PFSK-1 (cell line): Measurements from ENCODE around the gene PBX3.

Experiments used
- FOXP2 ChIP-seq: optimal IDR thresholded peaks from 2 replicates; pipeline ENCODE3; 2011; ENCODE audit warnings: borderline replicate concordance, control low read depth, inconsistent platforms; ENCODE audit not compliant: insufficient read depth; ENCODE audit errors: extremely low read length, extremely low read depth
- POLR2AphosphoS5 ChIP-seq: IDR thresholded peaks from 2 replicates; pipeline ENCODE4 v1.6.1; 2012; ENCODE audit warnings: low read depth, mild to moderate bottlenecking, control low read depth, low read length, moderate library complexity
- SIN3A ChIP-seq: IDR thresholded peaks from 2 replicates; pipeline ENCODE4 v1.6.1; 2012; ENCODE audit warnings: mild to moderate bottlenecking, low read length, moderate library complexity, borderline replicate concordance; ENCODE audit not compliant: insufficient read depth
- TAF1 ChIP-seq: IDR thresholded peaks from 2 replicates; pipeline ENCODE4 v1.6.1; 2012; ENCODE audit warnings: low read length, control low read depth, borderline replicate concordance; ENCODE audit not compliant: insufficient read depth
- TF ChIP-seq, protein P1 (sequence below), 2 experiments: IDR thresholded peaks; 2 replicates each; pipeline versions ENCODE4 v1.6.1 to v1.8.0; 2011 to 2012; ENCODE audit warnings: low read depth in 2 of 2, low read length in 2 of 2, control low read depth in 1 of 2, inconsistent platforms in 1 of 2, mild to moderate bottlenecking in 1 of 2, moderate library complexity in 1 of 2; ENCODE audit not compliant: insufficient read depth in 1 of 2

PBX3 gene

GRCh38 chr9:125764198-125764597 is 17.0 kb downstream of the PBX3 start:
- no peak for TF ChIP-seq POLR2AphosphoS5
- TF ChIP-seq TAF1 = no peak
- no peak for TF ChIP-seq SIN3A
- TF ChIP-seq FOXP2 = no peak
- TF ChIP-seq, protein P1, sequence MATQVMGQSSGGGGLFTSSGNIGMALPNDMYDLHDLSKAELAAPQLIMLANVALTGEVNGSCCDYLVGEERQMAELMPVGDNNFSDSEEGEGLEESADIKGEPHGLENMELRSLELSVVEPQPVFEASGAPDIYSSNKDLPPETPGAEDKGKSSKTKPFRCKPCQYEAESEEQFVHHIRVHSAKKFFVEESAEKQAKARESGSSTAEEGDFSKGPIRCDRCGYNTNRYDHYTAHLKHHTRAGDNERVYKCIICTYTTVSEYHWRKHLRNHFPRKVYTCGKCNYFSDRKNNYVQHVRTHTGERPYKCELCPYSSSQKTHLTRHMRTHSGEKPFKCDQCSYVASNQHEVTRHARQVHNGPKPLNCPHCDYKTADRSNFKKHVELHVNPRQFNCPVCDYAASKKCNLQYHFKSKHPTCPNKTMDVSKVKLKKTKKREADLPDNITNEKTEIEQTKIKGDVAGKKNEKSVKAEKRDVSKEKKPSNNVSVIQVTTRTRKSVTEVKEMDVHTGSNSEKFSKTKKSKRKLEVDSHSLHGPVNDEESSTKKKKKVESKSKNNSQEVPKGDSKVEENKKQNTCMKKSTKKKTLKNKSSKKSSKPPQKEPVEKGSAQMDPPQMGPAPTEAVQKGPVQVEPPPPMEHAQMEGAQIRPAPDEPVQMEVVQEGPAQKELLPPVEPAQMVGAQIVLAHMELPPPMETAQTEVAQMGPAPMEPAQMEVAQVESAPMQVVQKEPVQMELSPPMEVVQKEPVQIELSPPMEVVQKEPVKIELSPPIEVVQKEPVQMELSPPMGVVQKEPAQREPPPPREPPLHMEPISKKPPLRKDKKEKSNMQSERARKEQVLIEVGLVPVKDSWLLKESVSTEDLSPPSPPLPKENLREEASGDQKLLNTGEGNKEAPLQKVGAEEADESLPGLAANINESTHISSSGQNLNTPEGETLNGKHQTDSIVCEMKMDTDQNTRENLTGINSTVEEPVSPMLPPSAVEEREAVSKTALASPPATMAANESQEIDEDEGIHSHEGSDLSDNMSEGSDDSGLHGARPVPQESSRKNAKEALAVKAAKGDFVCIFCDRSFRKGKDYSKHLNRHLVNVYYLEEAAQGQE (IDR thresholded peaks at IDR 0.05; ENCODE audit: insufficient read depth in 1 of 2, low read depth in 2 of 2, low read length in 2 of 2) = no peak

GRCh38 chr9:125766468-125767221 is 19.5 kb downstream of the PBX3 start:
- TF ChIP-seq FOXP2 (no peak), TAF1 (no peak), SIN3A (no peak), POLR2AphosphoS5 (no peak)
- TF ChIP-seq, protein P1 (IDR thresholded peaks at IDR 0.05; ENCODE audit: insufficient read depth in 1 of 2, low read depth in 2 of 2, low read length in 2 of 2) = no peak

GRCh38 chr9:125767349-125767748 is 20.2 kb downstream of the PBX3 start:
- no peak for TF ChIP-seq FOXP2
- TF ChIP-seq SIN3A = no peak
- TF ChIP-seq, protein P1 (IDR thresholded peaks at IDR 0.05; ENCODE audit: insufficient read depth in 1 of 2, low read depth in 2 of 2, low read length in 2 of 2) = no peak
- no peak for TF ChIP-seq TAF1
- no peak for TF ChIP-seq POLR2AphosphoS5

- TF ChIP-seq TAF1 (no peak), FOXP2 (no peak), POLR2AphosphoS5 (no peak), SIN3A (no peak)
Measured at GRCh38 chr9:125768803-125769202, 21.6 kb downstream of the PBX3 start.

- no peak for TF ChIP-seq FOXP2
- no peak for TF ChIP-seq SIN3A
- TF ChIP-seq, protein P1 (IDR thresholded peaks at IDR 0.05; ENCODE audit: insufficient read depth in 1 of 2, low read depth in 2 of 2, low read length in 2 of 2) = no peak
- TF ChIP-seq POLR2AphosphoS5 = no peak
- TF ChIP-seq TAF1 = no peak
Measured at GRCh38 chr9:125771037-125771436, 23.9 kb downstream of the PBX3 start.
